ENCODE results near the gene GATM. TPM values are rescaled to one million over a fixed set of nuclear protein-coding genes. Genes with fewer than 3 reads are reported as not detected.

Gene GATM
- total RNA-seq, 3 donors from 2014 or later (not counting 1 experiment from before 2014, with no cell fraction given): 1.3 to 2.1 (median 2.0) TPM

DNA sequence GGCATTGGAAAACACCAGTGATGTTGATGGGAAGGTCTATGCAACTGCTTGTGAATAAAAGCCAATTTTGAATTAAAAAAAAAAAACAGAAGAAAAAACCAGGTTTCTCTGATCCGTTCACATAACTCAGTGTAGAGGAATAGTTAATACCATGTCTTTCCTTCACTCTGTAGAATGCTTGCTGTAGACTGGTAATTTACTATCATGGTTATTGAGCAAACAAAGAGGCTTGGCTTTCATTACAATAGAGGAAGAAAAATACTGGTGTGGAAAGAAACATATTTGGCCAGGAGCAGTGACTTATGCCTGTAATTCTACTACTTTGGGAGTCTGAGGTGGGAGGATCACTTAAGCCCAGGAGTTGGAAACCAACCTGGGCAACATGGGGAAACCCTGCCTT is 41.1 kb downstream of the GATM start:
- Histone ChIP-seq H3K27ac (ENCODE audit: low read length) (peak overlapping the region; percentile 1), H3K4me1 (ENCODE audit: control insufficient read depth, insufficient read depth, low read length) (peaks cover 14% of the 10 kb centered on the region), H3K4me3 (ENCODE audit: low read length) (no peak overlapping the region), H3K9me3 (ENCODE audit: control insufficient read depth, insufficient read depth, low read length) (no peaks in the 10 kb centered on the region), H3K27me3 (ENCODE audit: control insufficient read depth, insufficient read depth, low read length) (no peaks in the 10 kb centered on the region), H3K36me3 (ENCODE audit: control insufficient read depth, insufficient read depth, low read length) (no peaks in the 10 kb centered on the region)
- no peak for ATAC-seq
- no CpG with 5 or more reads among the region's 1 CpG for WGBS (ENCODE audit: insufficient coverage)
- Mint-ChIP-seq H3K4me3 (peak overlapping the region; percentile 68), H3K4me1 (peaks cover 33 to 40% of the 10 kb centered on the region in 2 donors), H3K36me3 (no peaks in the 10 kb centered on the region), H3K9me3 (no peaks in the 10 kb centered on the region), H3K27ac (peak overlapping the region; percentile 71 to 78), H3K27me3 (ENCODE audit: low read depth in 2 of 2) (no peaks in the 10 kb centered on the region)
- intact Hi-C loops (cut with micrococcal nuclease): no loop called here
- TF ChIP-seq, protein P1, sequence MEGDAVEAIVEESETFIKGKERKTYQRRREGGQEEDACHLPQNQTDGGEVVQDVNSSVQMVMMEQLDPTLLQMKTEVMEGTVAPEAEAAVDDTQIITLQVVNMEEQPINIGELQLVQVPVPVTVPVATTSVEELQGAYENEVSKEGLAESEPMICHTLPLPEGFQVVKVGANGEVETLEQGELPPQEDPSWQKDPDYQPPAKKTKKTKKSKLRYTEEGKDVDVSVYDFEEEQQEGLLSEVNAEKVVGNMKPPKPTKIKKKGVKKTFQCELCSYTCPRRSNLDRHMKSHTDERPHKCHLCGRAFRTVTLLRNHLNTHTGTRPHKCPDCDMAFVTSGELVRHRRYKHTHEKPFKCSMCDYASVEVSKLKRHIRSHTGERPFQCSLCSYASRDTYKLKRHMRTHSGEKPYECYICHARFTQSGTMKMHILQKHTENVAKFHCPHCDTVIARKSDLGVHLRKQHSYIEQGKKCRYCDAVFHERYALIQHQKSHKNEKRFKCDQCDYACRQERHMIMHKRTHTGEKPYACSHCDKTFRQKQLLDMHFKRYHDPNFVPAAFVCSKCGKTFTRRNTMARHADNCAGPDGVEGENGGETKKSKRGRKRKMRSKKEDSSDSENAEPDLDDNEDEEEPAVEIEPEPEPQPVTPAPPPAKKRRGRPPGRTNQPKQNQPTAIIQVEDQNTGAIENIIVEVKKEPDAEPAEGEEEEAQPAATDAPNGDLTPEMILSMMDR (IDR thresholded peaks at IDR 0.05): no peak
- DNase-seq: no peak

DNA sequence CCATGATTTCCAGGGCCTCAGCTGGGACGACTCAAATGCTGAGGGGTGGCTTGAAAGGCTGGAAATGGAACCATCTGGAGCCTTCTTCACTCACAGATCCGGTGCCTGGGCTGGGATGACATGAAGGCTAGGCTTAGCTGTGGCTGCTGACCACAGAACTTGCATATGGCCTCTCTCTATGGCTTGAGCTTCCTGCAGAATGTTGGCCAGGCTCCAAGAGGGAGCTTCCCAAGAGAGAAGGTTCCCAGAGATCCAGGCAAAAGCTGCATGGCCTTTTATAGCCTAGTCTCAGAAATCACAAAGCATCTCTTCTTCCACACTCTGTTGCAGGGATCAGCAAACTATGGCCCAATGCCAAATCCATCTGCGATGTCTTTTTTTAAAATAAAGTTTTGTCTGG is 44.8 kb downstream of the GATM start:
- H3K9me3 Mint-ChIP-seq: no peaks in the 10 kb centered on the region
- peaks cover 27 to 34% of the 10 kb centered on the region in 2 donors for H3K4me1 Mint-ChIP-seq
- H3K36me3 Mint-ChIP-seq: no peaks in the 10 kb centered on the region
- no peaks in the 10 kb centered on the region for H3K27me3 Mint-ChIP-seq (ENCODE audit: low read depth in 2 of 2)
- no peaks in the 10 kb centered on the region for H3K36me3 ChIP-seq (ENCODE audit: control insufficient read depth, insufficient read depth, low read length)
- H3K4me3 Mint-ChIP-seq: no peak overlapping the region
- no peak overlapping the region for H3K27ac ChIP-seq (ENCODE audit: low read length)
- H3K27me3 ChIP-seq (ENCODE audit: control insufficient read depth, insufficient read depth, low read length): no peaks in the 10 kb centered on the region
- WGBS (ENCODE audit: insufficient coverage): 11% methylated on average over 2 of the region's 3 CpGs
- no peak overlapping the region for H3K27ac Mint-ChIP-seq
- H3K4me3 ChIP-seq (ENCODE audit: low read length): no peak overlapping the region
- peaks cover 11% of the 10 kb centered on the region for H3K4me1 ChIP-seq (ENCODE audit: control insufficient read depth, insufficient read depth, low read length)
- TF ChIP-seq, protein P1 (IDR thresholded peaks at IDR 0.05): no peak
- ATAC-seq: no peak
- intact Hi-C loops (cut with micrococcal nuclease): no loop called here
- no peak for DNase-seq
- H3K9me3 ChIP-seq (ENCODE audit: control insufficient read depth, insufficient read depth, low read length): no peaks in the 10 kb centered on the region

DNA sequence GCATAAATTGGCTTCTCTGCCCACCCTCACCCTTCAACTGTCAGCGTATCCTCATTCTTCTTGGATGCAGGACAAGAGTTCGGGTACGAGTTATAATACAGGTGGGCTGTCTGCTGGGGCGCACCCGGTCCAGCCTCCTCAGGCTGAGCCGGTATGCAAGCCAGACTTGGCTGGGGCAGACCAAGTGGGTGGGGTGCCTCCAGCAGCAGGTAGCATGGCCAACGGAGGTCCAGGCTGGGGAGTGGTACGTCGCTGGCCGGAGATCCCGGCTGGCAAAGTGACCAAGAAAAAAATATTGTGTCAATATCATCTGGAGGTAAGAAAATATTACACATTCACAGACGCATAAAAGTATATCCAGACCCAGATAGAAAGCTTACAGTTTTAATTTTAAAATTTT is 45.6 kb downstream of the GATM start:
- ATAC-seq: no peak
- DNase-seq: no peak
- WGBS (ENCODE audit: insufficient coverage): 98% methylated on average over 11 of the region's 12 CpGs
- TF ChIP-seq, protein P1 (IDR thresholded peaks at IDR 0.05): no peak
- Histone ChIP-seq H3K9me3 (ENCODE audit: control insufficient read depth, insufficient read depth, low read length) (no peaks in the 10 kb centered on the region), H3K36me3 (ENCODE audit: control insufficient read depth, insufficient read depth, low read length) (no peaks in the 10 kb centered on the region), H3K27ac (ENCODE audit: low read length) (no peak overlapping the region), H3K27me3 (ENCODE audit: control insufficient read depth, insufficient read depth, low read length) (no peaks in the 10 kb centered on the region), H3K4me3 (ENCODE audit: low read length) (no peak overlapping the region), H3K4me1 (ENCODE audit: control insufficient read depth, insufficient read depth, low read length) (peaks cover 11% of the 10 kb centered on the region)
- H3K27me3 Mint-ChIP-seq (ENCODE audit: low read depth in 2 of 2): peaks cover 0 to 3% of the 10 kb centered on the region in 2 donors
- H3K36me3 Mint-ChIP-seq: no peaks in the 10 kb centered on the region
- H3K4me3 Mint-ChIP-seq: no peak overlapping the region
- no peaks in the 10 kb centered on the region for H3K9me3 Mint-ChIP-seq
- peaks cover 22 to 28% of the 10 kb centered on the region in 2 donors for H3K4me1 Mint-ChIP-seq
- H3K27ac Mint-ChIP-seq: no peak overlapping the region
- intact Hi-C loops (cut with micrococcal nuclease): no loop called here

GRCh38 chr15:45331972-45332371 is 46.4 kb downstream of the GATM start:
- H3K36me3 ChIP-seq (ENCODE audit: control insufficient read depth, insufficient read depth, low read length): no peaks in the 10 kb centered on the region
- ATAC-seq: no peak

More at GRCh38 chr15:45331972-45332371, 46.4 kb downstream of the GATM start:
- no peaks in the 10 kb centered on the region for H3K27me3 ChIP-seq (ENCODE audit: control insufficient read depth, insufficient read depth, low read length)
- 88% methylated on average over 4 of the region's 4 CpGs for WGBS (ENCODE audit: insufficient coverage)
- peaks cover 11% of the 10 kb centered on the region for H3K4me1 ChIP-seq (ENCODE audit: control insufficient read depth, insufficient read depth, low read length)
- no peak overlapping the region for H3K27ac Mint-ChIP-seq
- intact Hi-C loops (cut with micrococcal nuclease): no loop called here
- H3K27me3 Mint-ChIP-seq (ENCODE audit: low read depth in 2 of 2): peaks cover 0 to 3% of the 10 kb centered on the region in 2 donors
- no peak overlapping the region for H3K4me3 Mint-ChIP-seq
- no peak for DNase-seq
- H3K9me3 Mint-ChIP-seq: no peaks in the 10 kb centered on the region
- no peaks in the 10 kb centered on the region for H3K9me3 ChIP-seq (ENCODE audit: control insufficient read depth, insufficient read depth, low read length)
- H3K36me3 Mint-ChIP-seq: no peaks in the 10 kb centered on the region
- no peak overlapping the region for H3K4me3 ChIP-seq (ENCODE audit: low read length)
- H3K4me1 Mint-ChIP-seq: peaks cover 16 to 22% of the 10 kb centered on the region in 2 donors
- H3K27ac ChIP-seq (ENCODE audit: low read length): no peak overlapping the region
- TF ChIP-seq, protein P1 (IDR thresholded peaks at IDR 0.05): no peak

All from natural killer cell (primary cell).